NCI-H2029 (cell line): ENCODE measurements around the gene CARD11.

Experiments
- DNase-seq: peaks from one replicate; lab custom pipeline; 2025; lab: John Stamatoyannopoulos, UW

CARD11 gene

GRCh38 chr7:2905500-2905899, 138.2 kb downstream of the CARD11 start:
- DNase-seq = no peak

- no peak for DNase-seq
These were observed 138.6 kb downstream of the CARD11 start for GRCh38 chr7:2905027-2905426.

GRCh38 chr7:2904202-2904601, 139.5 kb downstream of the CARD11 start:
- no peak for DNase-seq

- no peak for DNase-seq
These were observed 139.9 kb downstream of the CARD11 start for GRCh38 chr7:2903682-2904162.

GRCh38 chr7:2897023-2897422, 146.6 kb downstream of the CARD11 start:
- DNase-seq = no peak

GRCh38 chr7:2896131-2896530, 147.5 kb downstream of the CARD11 start:
- DNase-seq = no peak

GRCh38 chr7:2894118-2894940, 149.3 kb downstream of the CARD11 start:
- DNase-seq = no peak

GRCh38 chr7:2893411-2893861, 150.2 kb downstream of the CARD11 start:
- no peak for DNase-seq

- DNase-seq = no peak
These were observed 151.1 kb downstream of the CARD11 start for GRCh38 chr7:2892549-2892948.

- DNase-seq = no peak
These were observed 155.9 kb downstream of the CARD11 start for GRCh38 chr7:2887816-2888215.

GRCh38 chr7:2886900-2887299, 156.8 kb downstream of the CARD11 start:
- DNase-seq = peak; percentile 42

- no peak for DNase-seq
These were observed 157.3 kb downstream of the CARD11 start for GRCh38 chr7:2886391-2886790.

- DNase-seq = no peak
These were observed 159.5 kb downstream of the CARD11 start for GRCh38 chr7:2884161-2884560.

GRCh38 chr7:2883101-2883500, 160.6 kb downstream of the CARD11 start:
- DNase-seq = no peak

- no peak for DNase-seq
These were observed 161.6 kb downstream of the CARD11 start for GRCh38 chr7:2882111-2882510.

- DNase-seq = no peak
These were observed 162.7 kb downstream of the CARD11 start for GRCh38 chr7:2880874-2881533.

GRCh38 chr7:2880051-2880450, 163.6 kb downstream of the CARD11 start:
- no peak for DNase-seq

- no peak for DNase-seq
These were observed 164.3 kb downstream of the CARD11 start for GRCh38 chr7:2879354-2879753.

GRCh38 chr7:2878306-2878705, 165.4 kb downstream of the CARD11 start:
- no peak for DNase-seq

GRCh38 chr7:2876031-2876731, 167.5 kb downstream of the CARD11 start:
- no peak for DNase-seq

- peak; percentile 29 for DNase-seq
These were observed 169.7 kb downstream of the CARD11 start for GRCh38 chr7:2873686-2874551.

- DNase-seq = peak; percentile 58
These were observed 170.5 kb downstream of the CARD11 start for GRCh38 chr7:2873146-2873545.
